Measurements from ENCODE around the gene RAB7B. TPM values are rescaled to one million over a fixed set of nuclear protein-coding genes. Genes with fewer than 3 reads are reported as not detected.
"Not testable (repeated sequence)": the region's sequence is repeated elsewhere in the genome, so short reads cannot be mapped to it uniquely, and the experiment has no call there.

Gene RAB7B
- 10 to 100 TPM in 3 of 4 donors, 1 to 10 TPM in 1; 6.0 to 37.2 (median 24.0) TPM for total RNA-seq

- TF ChIP-seq CTCF (IDR thresholded peaks at IDR 0.05) (no peak), POLR2A (IDR thresholded peaks at IDR 0.05) (no peak)
- intact Hi-C loops (cut with DNase I; ENCODE audit: low total_unique reads) = no loop called here
- WGBS, 2 donors = 13 to 21% methylated on average over 11 to 12 of the region's 12 CpGs
Measured at GRCh38 chr1:206002871-206003801, at the start of gene RAB7B. Gene RAB7B (minus strand): TSS chr1:206003395. CDS start chr1:205994135, 9,260 bp downstream.

GRCh38 chr1:206052231-206052865 is 49.2 kb upstream of the RAB7B start:
- DNase-seq (ENCODE audit: low spot score in 2 of 2); H3K4me3 ChIP-seq (ENCODE audit: low read depth, poor library complexity, severe bottlenecking); intact Hi-C loops (cut with DNase I; ENCODE audit: low total_unique reads): not testable (repeated sequence)
- 82 to 98% methylated on average over 6 of the region's 8 CpGs for WGBS, 2 donors

More at GRCh38 chr1:206002871-206003801, at the start of gene RAB7B:
- H3K4me3 ChIP-seq (ENCODE audit: low read depth, poor library complexity, severe bottlenecking) = peak within 1 kb of the TSS; percentile 22
- DNase-seq (ENCODE audit: low spot score in 2 of 2) = peak; percentile 83 to 95

- intact Hi-C loops (cut with DNase I; ENCODE audit: low total_unique reads) = no loop called here
- DNase-seq (ENCODE audit: low spot score in 2 of 2) = peak in 1 of 2 donors; percentile 17
- TF ChIP-seq CTCF (IDR thresholded peaks at IDR 0.05) (no peak), POLR2A (IDR thresholded peaks at IDR 0.05) (no peak)
- no peak overlapping the region for H3K4me3 ChIP-seq (ENCODE audit: low read depth, poor library complexity, severe bottlenecking)
- WGBS, 2 donors = 51 to 53% methylated on average over 6 of the region's 6 CpGs
Measured at GRCh38 chr1:206050655-206051235, 47.5 kb upstream of the RAB7B start.

GRCh38 chr1:206049919-206050600 is 46.9 kb upstream of the RAB7B start:
- no peak overlapping the region for H3K4me3 ChIP-seq (ENCODE audit: low read depth, poor library complexity, severe bottlenecking)
- no peak for DNase-seq (ENCODE audit: low spot score in 2 of 2)
- 87 to 88% methylated on average over 3 of the region's 3 CpGs for WGBS, 2 donors
- intact Hi-C loops (cut with DNase I; ENCODE audit: low total_unique reads) = no loop called here
- TF ChIP-seq POLR2A (IDR thresholded peaks at IDR 0.05) (no peak), CTCF (IDR thresholded peaks at IDR 0.05) (no peak)

- intact Hi-C loops (cut with DNase I; ENCODE audit: low total_unique reads) = no loop called here
- no peak overlapping the region for H3K4me3 ChIP-seq (ENCODE audit: low read depth, poor library complexity, severe bottlenecking)
- no peak for TF ChIP-seq POLR2A (IDR thresholded peaks at IDR 0.05)
- TF ChIP-seq CTCF (IDR thresholded peaks at IDR 0.05) = no peak
Measured at GRCh38 chr1:206049293-206049692, 46.1 kb upstream of the RAB7B start.

More at GRCh38 chr1:206049293-206049692, 46.1 kb upstream of the RAB7B start:
- DNase-seq (ENCODE audit: low spot score in 2 of 2) = no peak

Measured in lower leg skin (tissue), 4 donors.